ENCODE measurements around the gene DUSP28. TPM values are rescaled to one million over a fixed set of nuclear protein-coding genes. Genes with fewer than 3 reads are reported as not detected.
A peak's percentile ranks its signal among the peaks of the same experiment; 100 is the strongest.

DUSP28 gene
- total RNA-seq, 1 experiment from 2014 or later = 11.3 TPM

GRCh38 chr2:240579771-240580614 lies 19.8 kb downstream of the DUSP28 start:
- Histone ChIP-seq H3K4me1 (peaks cover 4% of the 10 kb centered on the region), H3K36me3 (no peaks in the 10 kb centered on the region; the same call in 1 of the 2 replicates), H3K9me3 (replicated peaks) (peaks cover 3% of the 10 kb centered on the region; the same call in 1 of the 2 replicates), H3K27me3 (no peaks in the 10 kb centered on the region), H3K4me3 (no peak overlapping the region), H3K27ac (no peak overlapping the region)
- DNase-seq = no peak

- peaks cover 9% of the 10 kb centered on the region for H3K4me1 ChIP-seq
- H3K36me3 ChIP-seq = no peaks in the 10 kb centered on the region; the same call in 1 of the 2 replicates
- no peaks in the 10 kb centered on the region for H3K27me3 ChIP-seq
- no peak overlapping the region for H3K4me3 ChIP-seq
- no peak for DNase-seq
- H3K27ac ChIP-seq = no peak overlapping the region
- peaks cover 3% of the 10 kb centered on the region; the same call in 1 of the 2 replicates for H3K9me3 ChIP-seq (replicated peaks)
Measured at GRCh38 chr2:240581811-240582210, 21.7 kb downstream of the DUSP28 start.

- H3K27me3 ChIP-seq = no peaks in the 10 kb centered on the region
- no peak overlapping the region for H3K4me3 ChIP-seq
- no peak overlapping the region for H3K27ac ChIP-seq
- H3K4me1 ChIP-seq = peaks cover 9% of the 10 kb centered on the region
- no peak for DNase-seq
- H3K36me3 ChIP-seq = no peaks in the 10 kb centered on the region; the same call in 1 of the 2 replicates
- H3K9me3 ChIP-seq (replicated peaks) = peaks cover 3% of the 10 kb centered on the region; the same call in 1 of the 2 replicates
Measured at GRCh38 chr2:240582781-240583180, 22.6 kb downstream of the DUSP28 start.

DNA sequence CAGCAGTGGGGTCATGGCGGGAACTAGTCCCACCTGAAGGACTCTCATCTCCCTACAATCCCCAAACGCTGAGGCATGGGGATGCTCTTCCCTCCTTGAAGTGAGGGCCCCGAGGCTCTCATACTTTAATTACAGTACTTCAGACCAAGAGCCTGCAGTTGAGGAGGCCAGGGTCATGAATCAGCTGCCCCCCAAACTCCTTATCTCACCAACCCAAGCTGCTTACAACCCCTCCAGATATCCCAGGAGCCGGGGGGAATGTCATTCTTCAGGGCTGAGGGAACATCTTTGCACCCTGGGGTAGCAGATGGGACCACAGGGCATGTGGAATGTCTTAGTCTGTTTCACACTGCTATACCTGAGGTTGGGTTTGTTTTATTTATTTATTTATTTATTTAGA lies 23.6 kb downstream of the DUSP28 start:
- no peaks in the 10 kb centered on the region; the same call in 1 of the 2 replicates for H3K36me3 ChIP-seq
- no peak overlapping the region for H3K27ac ChIP-seq
- no peak for DNase-seq
- no peak overlapping the region for H3K4me3 ChIP-seq
- H3K4me1 ChIP-seq = peaks cover 9% of the 10 kb centered on the region
- H3K9me3 ChIP-seq (replicated peaks) = peaks cover 3% of the 10 kb centered on the region; the same call in 1 of the 2 replicates
- H3K27me3 ChIP-seq = no peaks in the 10 kb centered on the region

GRCh38 chr2:240584486-240585031 lies 24.4 kb downstream of the DUSP28 start:
- Histone ChIP-seq H3K27ac (no peak overlapping the region), H3K36me3 (no peaks in the 10 kb centered on the region; the same call in 1 of the 2 replicates), H3K4me3 (no peak overlapping the region), H3K4me1 (peaks cover 9% of the 10 kb centered on the region), H3K9me3 (replicated peaks) (peaks cover 3% of the 10 kb centered on the region; the same call in 1 of the 2 replicates), H3K27me3 (no peaks in the 10 kb centered on the region)
- peak; percentile 72 to 84 for DNase-seq

DNA sequence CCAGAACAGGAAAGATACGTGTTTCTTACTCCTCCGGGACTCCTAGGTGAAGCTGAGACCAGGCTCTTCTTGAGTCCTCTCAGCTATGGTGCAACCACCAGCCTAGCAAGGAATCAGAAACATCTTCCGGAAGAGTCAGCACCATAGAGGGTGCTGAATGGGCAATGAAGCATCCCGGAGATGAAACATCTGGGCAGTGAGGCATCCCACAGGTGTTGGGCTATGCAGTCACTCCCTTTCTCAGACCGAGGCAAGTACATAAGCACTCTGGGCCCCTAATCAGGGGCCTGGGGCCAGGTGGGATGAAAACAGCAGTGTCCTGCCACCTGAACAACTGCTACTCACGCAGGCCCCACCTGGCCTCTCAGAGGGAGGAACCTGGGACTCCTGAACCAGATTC lies 24.9 kb downstream of the DUSP28 start:
- no peak for DNase-seq

DNA sequence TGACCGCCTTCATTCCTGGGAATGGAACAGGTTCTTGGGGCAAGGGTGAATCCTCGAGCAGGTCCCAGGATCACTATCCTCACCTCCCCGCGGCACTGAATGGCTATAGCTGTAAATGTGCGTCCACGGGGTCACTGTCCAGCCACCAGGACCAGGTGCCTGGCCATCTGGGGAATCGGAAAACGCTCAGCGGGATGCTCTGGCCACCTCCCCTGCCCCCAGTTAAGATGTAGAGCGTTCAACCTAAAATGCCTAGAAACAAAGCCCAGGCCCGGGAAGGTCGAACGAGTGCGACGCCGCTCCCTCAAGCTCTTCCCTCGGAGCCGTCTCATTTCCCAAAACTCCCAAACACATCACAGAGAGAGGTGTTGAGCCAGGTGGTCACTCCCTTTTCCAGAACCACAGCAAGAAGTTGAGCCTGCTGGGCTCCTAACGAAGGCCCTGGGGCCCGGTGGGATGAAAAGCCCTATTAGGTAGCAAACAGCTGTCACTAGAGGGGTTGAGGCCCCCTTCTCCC lies 25.6 kb downstream of the DUSP28 start:
- peaks cover 3% of the 10 kb centered on the region; the same call in 1 of the 2 replicates for H3K9me3 ChIP-seq (replicated peaks)
- peak overlapping the region; percentile 82 for H3K27ac ChIP-seq
- H3K36me3 ChIP-seq = no peaks in the 10 kb centered on the region; the same call in 1 of the 2 replicates
- no peak for DNase-seq
- peaks cover 9% of the 10 kb centered on the region for H3K4me1 ChIP-seq
- peak overlapping the region; percentile 84 for H3K4me3 ChIP-seq
- no peaks in the 10 kb centered on the region for H3K27me3 ChIP-seq

More for the DNA sequence above, 24.9 kb downstream of the DUSP28 start:
- peak overlapping the region; percentile 84 for H3K4me3 ChIP-seq
- H3K27ac ChIP-seq = no peak overlapping the region
- peaks cover 9% of the 10 kb centered on the region for H3K4me1 ChIP-seq
- peaks cover 3% of the 10 kb centered on the region; the same call in 1 of the 2 replicates for H3K9me3 ChIP-seq (replicated peaks)
- H3K27me3 ChIP-seq = no peaks in the 10 kb centered on the region
- no peaks in the 10 kb centered on the region; the same call in 1 of the 2 replicates for H3K36me3 ChIP-seq

GRCh38 chr2:240586198-240586918 lies 26.2 kb downstream of the DUSP28 start, which contains the start of gene CAPN10:
TSS of gene CAPN10 (plus strand) at chr2:240586734. CDS start at chr2:240586912, 178 bp downstream.
- Histone ChIP-seq H3K36me3 (no peaks in the 10 kb centered on the region; the same call in 1 of the 2 replicates), H3K4me3 (peak within 1 kb of the TSS; percentile 84), H3K27me3 (no peaks in the 10 kb centered on the region), H3K4me1 (peaks cover 9% of the 10 kb centered on the region), H3K27ac (peak within 1 kb of the TSS; percentile 82), H3K9me3 (replicated peaks) (peaks cover under 1% of the 10 kb centered on the region; the same call in 1 of the 2 replicates)
- DNase-seq = peak; percentile 97

GRCh38 chr2:240586919-240587800 lies 27.0 kb downstream of the DUSP28 start:
- peak; percentile 49 to 59 for DNase-seq
- H3K27ac ChIP-seq = no peak overlapping the region
- H3K4me1 ChIP-seq = peaks cover 9% of the 10 kb centered on the region
- no peaks in the 10 kb centered on the region; the same call in 1 of the 2 replicates for H3K36me3 ChIP-seq
- H3K27me3 ChIP-seq = no peaks in the 10 kb centered on the region
- peak overlapping the region; percentile 84 for H3K4me3 ChIP-seq
- H3K9me3 ChIP-seq (replicated peaks) = no peaks in the 10 kb centered on the region

DNA sequence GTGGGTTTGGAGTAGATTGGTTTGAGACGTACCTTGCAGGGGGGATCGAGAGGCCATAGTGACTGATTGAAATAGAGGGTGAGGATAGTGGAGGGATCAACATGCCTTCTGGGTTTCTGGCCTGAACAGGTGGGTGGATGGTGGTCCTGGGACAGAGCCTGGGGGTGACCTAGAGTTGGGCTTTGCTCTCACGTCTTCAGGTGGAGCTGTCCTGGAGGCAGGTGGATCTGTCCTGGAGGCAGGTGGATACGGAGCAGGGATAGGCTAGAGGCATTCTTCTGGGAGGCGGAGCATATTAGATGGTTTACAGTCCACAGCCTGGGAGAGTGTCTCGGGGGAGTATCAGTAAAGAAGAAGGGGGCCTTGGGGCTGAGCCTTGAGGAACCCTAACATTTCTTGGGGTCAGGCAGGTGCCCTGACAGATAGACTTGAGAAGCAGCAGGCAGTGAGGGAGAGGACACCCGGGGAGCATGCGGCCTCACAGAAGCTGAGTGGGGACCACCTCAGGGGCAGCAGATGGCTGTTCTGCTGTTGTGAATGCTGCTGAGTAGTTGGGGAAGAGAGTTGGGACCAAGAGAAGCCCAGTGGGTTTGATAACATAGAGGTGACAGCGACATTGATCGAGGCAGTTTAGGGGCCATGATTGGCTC lies 28.0 kb downstream of the DUSP28 start:
- no peak overlapping the region for H3K27ac ChIP-seq
- H3K4me3 ChIP-seq = no peak overlapping the region; the same call in 1 of the 2 replicates
- 0 out of 2 replicates have a peak, but pooled peaks cover 5% of the 10 kb centered on the region for H3K36me3 ChIP-seq
- H3K4me1 ChIP-seq = peaks cover 9% of the 10 kb centered on the region
- H3K9me3 ChIP-seq (replicated peaks) = no peaks in the 10 kb centered on the region
- no peak for DNase-seq
- no peaks in the 10 kb centered on the region for H3K27me3 ChIP-seq

- no peaks in the 10 kb centered on the region for H3K9me3 ChIP-seq (replicated peaks)
- no peak overlapping the region for H3K4me3 ChIP-seq
- H3K27ac ChIP-seq = no peak overlapping the region
- H3K27me3 ChIP-seq = no peaks in the 10 kb centered on the region
- 0 out of 2 replicates have a peak, but pooled peaks cover 5% of the 10 kb centered on the region for H3K36me3 ChIP-seq
- no peak for DNase-seq
- peaks cover 9% of the 10 kb centered on the region for H3K4me1 ChIP-seq
Measured at GRCh38 chr2:240588669-240589068, 28.5 kb downstream of the DUSP28 start.

DNA sequence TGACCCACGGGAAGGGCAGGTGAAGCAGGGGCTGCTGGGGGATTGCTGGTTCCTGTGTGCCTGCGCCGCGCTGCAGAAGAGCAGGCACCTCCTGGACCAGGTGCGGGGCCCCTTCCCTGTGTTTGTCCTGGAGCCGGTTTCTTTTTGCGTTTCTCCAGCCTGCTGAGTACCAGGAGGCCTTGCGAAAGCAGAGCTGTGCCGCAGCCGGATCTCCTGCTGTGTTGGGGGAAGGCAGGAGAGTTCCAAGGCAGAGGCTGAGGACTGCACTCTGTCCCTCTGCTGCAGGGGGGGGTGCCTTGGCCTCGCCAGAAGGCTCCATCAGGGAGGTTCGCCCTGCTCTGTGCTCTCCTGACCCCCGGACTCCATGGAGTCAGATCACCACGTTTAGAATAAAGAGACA lies 29.2 kb downstream of the DUSP28 start:
- no peaks in the 10 kb centered on the region for H3K9me3 ChIP-seq (replicated peaks)
- no peaks in the 10 kb centered on the region for H3K27me3 ChIP-seq
- H3K4me3 ChIP-seq = no peak overlapping the region
- peaks cover 9% of the 10 kb centered on the region for H3K4me1 ChIP-seq
- H3K27ac ChIP-seq = no peak overlapping the region
- H3K36me3 ChIP-seq = 0 out of 2 replicates have a peak, but pooled peaks cover 5% of the 10 kb centered on the region
- DNase-seq = no peak
